ENCODE data around the gene DOCK3. TPM values are rescaled to one million over a fixed set of nuclear protein-coding genes. Genes with fewer than 3 reads are reported as not detected.
"Not testable (repeated sequence)": the region's sequence is repeated elsewhere in the genome, so short reads cannot be mapped to it uniquely, and the experiment has no call there.

Gene DOCK3
- total RNA-seq, 1 donor from 2014 or later: 1.3 TPM

DNA sequence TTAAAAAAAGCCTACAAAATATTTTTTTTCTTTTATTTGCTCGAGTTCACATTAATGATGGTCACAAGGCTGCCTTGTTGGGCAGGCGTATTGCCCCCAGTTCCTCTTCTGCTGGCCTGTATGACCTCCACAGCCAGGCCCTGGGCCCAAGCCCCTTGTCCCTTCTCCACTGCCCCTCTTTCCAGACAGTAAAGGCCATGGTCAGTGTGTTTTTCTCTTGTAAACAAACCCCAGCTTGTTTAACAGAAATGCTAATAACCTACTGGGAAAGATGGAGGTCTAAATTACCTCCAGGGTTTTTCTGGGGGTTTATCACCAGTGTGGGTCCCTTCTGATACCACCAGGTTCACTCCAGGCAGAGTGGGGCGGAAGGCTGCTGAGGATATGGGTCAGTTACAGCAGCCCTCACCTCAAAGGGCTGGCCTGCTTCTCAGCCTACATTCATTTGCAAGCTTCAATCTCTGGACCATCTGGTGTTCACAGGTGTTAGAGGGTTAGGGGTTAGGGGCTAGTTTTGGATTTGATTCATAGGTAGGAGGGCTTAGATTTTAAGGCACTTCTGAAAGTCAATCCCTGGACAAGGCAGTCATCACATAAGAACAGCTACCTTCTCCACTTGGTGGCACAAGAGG is 708.3 kb downstream of the DOCK3 start:
- DNase-seq (ENCODE audit: low read depth): no peak

DNA sequence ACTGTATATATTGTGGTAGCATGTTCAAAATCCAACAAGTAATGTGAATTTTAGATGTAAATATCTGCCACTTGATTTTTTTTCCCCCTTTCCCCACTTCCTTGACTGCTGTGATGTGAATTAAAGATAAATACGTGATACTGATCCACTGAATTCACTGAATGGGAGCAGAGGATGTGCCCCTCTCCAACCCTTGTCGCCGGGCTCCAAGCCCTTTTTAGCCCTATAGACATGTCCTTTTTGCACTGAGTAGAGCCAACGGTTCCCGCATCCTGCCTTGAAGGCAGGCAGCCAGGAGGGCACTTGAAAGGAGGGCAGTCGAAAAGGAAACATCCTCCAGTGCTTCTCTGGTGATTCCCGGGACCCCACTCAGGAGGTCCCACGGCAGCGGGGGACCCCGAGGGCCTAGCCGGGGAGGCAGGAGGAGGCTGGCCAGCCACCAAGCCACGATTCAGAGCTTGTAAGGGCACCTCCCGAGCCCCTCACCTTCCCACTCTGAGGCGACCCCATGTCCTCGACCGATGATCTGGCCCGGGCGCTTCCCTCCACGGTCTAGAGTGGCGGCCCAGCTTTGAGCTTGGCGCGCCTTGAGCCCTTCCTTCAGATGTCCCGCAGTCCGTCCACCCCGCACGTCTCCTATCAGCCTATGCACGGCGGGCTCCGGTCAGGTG is 709.5 kb downstream of the DOCK3 start:
- peak; percentile 26 for DNase-seq (ENCODE audit: low read depth)

DNA sequence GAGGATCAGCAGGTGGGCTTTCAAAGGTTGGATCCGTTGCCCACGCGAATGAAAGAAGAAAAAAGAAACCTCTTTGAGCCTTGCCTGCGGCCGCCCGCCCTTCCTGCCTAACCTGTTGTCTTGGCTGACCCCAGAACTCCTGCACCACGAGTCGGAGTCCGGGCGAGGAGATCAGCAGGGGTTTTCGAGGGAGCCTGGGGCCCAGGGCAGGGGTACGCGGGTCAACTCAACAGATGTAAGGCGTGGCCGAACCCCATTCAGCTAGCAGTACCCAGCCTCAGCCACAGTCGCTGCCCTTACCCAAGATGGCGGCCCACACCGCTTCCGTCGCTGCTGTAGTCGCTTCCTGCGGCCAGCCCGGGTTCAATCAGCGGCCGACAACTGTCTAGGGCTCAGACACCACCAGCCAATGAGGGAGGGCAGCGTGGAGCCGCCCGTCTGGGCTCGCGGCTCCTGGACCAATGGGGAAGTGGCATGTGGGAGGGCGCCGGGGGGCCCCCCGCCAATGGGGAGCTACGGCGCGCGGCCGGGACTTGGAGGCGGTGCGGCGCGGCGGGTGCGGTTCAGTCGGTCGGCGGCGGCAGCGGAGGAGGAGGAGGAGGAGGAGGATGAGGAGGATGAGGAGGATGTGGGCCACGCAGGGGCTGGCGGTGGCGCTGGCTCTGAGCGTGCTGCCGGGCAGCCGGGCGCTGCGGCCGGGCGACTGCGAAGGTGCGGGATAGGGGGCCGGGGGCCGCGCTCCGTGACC is 710.2 kb downstream of the DOCK3 start, which contains the start of gene MANF:
Gene MANF, plus strand, starts transcription at position 566 of the 748 bp plus-strand sequence. Its CDS starts 52 bp downstream, at position 618.
- DNase-seq (ENCODE audit: low read depth): peak; percentile 99

DNA sequence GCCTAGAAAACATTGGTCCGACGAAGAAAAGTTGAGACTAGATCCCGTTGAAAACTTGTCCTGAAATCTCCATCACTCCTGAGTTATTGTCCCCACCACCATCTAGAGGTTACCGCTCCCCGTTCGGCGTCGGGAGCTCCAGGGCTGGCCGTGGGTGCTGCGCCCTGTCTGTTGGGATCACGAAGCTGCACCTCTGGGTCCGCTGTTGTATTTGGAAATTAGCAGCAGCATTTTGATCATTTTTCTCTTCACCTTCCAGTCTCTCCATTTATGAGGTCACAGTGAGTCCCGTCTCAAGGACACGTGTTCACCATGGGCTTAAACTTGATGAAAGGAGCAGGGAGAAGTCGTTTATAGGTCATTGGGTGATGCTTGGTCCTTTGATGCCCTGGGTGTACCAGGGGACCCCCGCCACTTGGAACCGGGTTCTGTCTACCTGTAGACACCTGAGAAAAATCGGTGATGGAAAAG is 710.9 kb downstream of the DOCK3 start:
- no peak for DNase-seq (ENCODE audit: low read depth)

DNA sequence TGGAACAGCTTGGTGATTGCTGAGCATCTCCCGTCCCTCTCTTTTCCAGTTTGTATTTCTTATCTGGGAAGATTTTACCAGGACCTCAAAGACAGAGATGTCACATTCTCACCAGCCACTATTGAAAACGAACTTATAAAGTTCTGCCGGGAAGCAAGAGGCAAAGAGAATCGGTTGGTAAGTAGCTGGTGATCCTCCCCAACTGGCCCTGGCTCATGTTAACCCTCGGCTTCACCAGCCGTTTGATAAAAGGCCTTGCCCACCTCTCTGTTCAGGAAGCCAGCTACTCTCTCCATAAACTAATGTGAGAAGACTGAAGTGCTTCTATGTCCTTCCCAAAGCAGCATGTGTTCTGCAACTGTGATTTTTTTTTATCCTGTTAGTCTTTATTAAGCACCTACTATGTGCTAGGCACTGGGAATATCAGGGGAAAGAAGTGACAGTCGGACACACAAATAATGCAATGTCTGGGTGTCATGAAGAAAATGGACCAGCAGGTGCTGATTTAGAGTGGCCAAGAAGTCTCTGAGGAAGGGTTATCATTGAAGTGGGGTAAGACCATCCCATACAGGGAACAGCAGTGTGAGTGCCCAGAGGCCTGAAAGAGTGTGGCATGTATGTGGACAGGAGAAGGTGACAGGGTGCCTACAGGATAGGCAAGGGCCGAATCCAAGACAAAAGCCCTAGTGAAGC is 711.6 kb downstream of the DOCK3 start:
- DNase-seq (ENCODE audit: low read depth): no peak

DNA sequence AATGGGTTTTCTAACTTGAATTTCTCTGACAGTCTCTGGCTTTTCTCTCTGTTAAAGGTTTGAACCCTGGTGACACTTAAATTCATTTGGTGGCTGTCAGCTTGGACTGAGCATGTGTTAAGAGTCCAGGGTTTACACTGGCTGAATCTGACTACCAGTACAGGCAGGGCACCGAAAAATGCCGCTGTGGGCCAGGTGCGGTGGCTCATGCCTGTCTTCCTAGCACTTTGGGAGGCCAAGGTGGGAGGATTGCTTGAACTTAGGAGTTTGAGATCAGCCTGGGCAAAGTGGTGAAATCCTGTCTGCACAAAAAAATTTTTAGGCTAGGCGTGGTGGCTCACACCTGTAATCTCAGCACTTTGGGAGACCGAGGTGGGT is 712.1 kb downstream of the DOCK3 start:
- no peak for DNase-seq (ENCODE audit: low read depth)

DNA sequence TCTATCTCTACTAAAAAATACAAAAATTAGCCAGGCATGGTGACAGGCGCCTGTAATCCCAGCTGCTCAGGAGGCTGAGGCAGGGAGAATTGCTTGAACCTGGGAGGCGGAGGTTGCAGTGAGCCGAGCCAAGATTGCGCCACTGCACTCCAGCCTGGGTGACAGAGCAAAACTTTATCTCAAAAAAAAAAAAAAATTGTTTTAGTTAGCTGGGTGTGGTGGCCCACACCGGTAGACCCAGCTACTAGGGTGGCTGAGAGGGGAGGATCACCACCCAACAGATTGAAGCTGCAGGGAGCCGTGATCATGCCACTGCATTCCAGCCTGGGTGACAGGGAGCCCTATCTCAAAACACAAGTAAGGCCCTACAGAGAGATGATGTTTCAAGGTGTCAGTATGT is 712.6 kb downstream of the DOCK3 start:
- DNase-seq (ENCODE audit: low read depth): not testable (repeated sequence)

DNA sequence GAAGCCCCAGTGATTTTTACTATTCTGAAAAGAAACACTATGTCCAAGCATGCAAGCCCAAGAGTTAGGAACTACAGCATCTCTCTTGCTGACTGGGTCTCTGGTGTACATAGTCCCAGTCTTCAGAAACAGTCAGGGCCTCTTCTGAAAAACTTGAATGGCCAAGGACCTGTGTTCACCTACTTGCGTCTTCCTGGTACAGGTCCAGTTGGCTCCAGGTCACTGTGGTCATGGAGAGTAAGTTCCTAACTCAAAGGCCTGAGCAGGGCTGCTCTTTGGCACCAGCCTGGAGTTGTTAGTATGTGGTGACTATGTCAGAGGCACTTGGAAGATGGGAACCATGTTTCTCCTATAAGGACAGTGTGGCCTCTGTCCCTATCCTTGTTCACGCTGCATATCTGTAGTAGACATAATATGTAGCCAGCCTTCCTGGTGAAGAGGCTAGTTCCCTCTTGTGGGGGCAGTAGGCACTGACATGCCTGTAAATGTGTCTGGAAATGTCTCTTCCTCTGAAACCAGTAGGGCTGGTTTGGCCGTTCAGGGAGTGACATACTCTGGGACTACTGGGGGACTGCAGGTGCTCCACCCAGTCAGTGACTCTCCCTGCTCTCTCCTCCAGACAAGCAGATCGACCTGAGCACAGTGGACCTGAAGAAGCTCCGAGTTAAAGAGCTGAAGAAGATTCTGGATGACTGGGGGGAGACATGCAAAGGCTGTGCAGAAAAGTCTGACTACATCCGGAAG is 713.7 kb downstream of the DOCK3 start:
- DNase-seq (ENCODE audit: low read depth): no peak

DNA sequence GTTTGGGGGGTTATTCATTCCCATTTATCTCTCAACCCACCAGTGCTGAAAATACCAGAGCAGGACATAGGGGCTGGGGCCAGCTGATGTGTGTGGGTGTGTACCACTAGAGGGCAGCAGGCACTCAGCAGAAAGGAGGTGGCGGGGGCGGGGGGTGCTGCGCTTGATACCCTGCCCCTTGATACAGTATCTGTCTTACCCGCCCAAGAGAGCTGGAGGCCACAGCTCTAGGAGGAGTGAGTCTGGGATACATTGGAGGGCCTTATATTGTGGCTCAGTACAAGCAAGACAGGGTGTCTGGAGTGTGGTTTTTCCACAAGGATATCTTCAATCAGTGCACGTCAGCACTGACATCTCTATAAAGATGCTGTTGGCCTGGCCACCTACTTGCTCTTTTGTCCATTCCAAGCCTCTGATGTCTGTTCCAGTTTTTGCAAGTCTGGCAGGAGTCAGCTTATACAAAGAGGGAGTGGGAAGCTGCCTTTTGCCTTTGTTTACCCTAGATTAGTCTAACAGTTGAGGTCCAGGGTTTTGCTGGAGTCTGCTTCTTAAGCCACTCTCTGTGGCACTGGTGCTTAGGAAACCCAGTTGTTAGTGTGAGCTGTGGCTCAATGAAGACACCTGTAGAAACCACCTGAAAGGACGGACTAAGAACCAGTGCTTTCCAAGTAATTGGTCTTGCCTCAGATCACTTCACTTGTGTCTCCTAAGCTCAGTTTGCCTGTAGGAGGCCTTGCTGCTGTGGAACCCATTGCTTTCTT is 714.9 kb downstream of the DOCK3 start:
- DNase-seq (ENCODE audit: low read depth): peak; percentile 53

DNA sequence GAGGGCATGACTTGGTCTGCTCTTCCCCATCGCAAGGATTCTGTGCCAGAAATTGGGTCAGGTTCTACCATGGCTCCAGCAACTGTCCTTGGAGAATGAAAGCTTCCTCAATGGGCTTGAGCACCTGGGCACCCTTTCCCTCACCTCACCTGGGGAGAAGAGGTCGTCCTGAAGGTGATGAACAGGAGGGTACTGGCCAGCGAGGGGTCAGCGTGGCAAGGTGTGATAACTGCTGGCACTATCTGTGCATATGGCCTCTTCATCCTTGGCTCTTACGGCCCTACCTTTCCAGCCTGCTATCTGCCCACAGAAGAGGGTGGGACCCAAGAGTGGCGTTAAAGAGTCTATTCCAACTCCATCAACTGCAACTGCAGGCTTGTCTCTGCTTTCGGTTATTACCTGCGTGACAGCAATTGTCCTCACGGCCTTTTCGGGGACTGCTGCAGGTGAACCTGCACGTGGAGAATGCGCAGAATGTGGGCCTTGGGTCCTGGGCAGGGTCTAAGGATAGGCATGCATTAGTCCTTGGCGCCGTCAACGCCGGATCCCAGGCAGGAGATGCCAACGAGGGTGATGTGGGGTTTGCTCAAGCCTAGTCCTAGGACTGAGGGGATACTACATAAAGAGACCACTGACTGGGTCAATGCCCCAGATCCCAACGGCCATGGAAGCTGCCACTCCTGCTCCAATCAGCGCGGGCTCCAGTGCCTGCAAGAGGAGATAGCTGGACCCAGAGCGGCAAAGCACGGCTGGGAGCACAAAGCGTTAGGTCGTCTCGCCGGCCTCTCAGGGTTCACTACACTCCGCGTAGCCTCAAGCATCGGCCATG is 715.7 kb downstream of the DOCK3 start:
- DNase-seq (ENCODE audit: low read depth): no peak

DNA sequence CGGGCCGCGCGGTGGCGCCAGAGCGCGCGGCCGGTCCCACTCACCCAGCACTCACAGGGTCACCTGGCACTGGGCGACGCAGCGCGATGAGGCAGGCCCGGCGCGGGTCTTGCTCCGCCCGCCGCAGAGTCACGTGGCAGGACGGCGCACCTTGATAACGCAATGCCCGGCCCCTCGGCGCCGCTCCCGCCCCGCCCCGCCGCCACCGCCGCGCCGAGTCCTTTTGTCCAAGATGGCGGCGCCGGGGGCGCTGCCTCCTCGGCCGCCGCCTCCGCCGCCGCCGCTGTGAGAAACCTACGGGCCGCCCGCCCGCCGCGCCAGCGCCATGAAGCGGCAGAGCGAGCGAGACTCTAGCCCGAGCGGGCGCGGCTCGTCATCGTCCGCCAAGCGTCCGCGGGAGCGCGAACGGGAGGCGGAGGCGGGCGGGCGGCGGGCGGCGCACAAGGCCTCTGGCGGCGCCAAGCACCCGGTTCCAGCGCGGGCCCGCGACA is 716.4 kb downstream of the DOCK3 start, which contains the start of gene RBM15B:
Gene RBM15B, plus strand, starts transcription at position 211 of the 491 bp plus-strand sequence. Its CDS starts 115 bp downstream, at position 326.
- DNase-seq (ENCODE audit: low read depth): peak; percentile 96

DNA sequence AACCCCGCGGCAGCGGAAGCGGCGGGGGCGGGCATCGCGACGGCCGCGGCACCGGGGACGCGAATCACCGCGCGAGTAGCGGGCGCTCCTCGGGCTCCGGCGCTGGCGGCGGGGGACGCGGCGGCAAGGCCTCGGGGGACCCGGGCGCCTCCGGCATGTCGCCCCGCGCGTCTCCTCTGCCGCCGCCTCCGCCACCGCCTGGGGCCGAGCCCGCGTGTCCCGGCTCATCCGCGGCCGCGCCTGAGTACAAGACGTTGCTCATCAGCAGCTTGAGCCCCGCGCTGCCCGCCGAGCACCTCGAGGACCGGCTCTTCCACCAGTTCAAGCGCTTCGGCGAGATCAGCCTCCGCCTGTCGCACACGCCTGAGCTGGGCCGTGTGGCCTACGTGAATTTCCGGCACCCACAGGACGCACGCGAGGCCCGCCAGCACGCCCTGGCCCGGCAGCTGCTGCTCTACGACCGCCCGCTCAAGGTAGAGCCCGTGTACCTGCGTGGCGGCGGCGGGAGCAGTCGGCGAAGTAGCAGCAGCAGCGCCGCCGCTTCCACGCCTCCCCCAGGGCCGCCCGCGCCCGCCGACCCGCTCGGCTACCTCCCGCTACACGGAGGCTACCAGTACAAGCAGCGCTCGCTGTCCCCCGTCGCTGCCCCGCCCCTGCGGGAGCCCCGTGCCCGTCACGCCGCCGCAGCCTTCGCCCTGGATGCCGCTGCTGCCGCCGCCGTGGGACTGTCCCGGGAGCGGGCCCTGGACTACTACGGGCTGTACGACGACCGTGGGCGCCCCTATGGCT is 717.0 kb downstream of the DOCK3 start:
- peak; percentile 38 for DNase-seq (ENCODE audit: low read depth)

DNA sequence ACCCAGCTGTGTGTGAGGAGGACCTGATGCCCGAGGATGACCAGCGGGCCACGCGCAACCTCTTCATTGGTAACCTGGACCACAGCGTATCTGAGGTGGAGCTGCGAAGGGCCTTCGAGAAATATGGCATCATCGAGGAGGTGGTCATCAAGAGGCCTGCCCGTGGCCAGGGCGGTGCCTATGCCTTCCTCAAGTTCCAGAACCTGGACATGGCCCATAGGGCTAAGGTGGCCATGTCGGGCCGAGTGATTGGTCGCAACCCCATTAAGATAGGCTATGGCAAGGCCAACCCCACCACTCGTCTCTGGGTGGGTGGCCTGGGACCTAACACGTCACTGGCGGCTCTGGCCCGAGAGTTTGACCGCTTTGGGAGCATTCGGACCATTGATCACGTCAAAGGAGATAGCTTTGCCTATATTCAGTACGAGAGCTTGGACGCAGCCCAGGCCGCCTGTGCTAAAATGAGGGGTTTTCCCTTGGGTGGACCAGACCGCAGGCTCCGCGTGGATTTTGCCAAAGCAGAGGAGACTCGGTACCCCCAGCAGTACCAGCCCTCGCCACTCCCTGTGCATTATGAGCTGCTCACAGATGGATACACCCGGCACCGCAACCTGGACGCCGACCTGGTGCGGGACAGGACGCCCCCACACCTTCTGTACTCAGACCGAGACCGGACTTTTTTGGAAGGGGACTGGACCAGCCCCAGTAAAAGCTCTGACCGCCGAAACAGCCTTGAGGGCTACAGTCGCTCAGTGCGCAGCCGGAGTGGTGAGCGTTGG is 717.8 kb downstream of the DOCK3 start:
- no peak for DNase-seq (ENCODE audit: low read depth)

DNA sequence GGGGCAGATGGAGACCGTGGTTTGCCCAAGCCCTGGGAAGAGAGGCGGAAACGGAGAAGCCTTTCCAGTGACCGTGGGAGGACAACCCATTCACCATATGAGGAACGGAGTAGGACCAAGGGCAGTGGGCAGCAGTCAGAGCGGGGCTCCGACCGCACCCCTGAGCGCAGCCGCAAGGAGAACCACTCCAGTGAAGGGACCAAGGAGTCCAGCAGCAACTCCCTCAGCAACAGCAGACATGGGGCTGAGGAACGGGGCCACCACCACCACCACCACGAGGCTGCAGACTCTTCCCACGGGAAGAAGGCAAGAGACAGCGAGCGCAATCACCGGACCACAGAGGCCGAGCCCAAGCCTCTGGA is 718.4 kb downstream of the DOCK3 start:
- DNase-seq (ENCODE audit: low read depth): no peak

DNA sequence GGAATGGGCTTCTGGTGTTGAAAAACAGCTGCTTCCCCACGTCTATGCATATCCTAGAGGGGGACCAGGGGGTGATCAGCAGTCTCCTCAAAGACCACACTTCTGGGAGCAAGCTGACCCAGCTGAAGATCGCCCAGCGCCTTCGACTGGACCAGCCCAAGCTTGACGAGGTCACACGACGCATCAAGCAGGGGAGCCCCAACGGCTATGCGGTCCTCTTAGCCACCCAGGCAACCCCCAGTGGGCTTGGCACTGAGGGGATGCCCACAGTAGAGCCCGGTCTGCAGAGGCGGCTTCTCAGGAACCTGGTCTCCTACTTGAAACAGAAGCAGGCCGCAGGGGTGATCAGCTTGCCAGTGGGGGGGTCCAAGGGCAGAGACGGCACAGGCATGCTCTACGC is 718.8 kb downstream of the DOCK3 start:
- no peak for DNase-seq (ENCODE audit: low read depth)

DNA sequence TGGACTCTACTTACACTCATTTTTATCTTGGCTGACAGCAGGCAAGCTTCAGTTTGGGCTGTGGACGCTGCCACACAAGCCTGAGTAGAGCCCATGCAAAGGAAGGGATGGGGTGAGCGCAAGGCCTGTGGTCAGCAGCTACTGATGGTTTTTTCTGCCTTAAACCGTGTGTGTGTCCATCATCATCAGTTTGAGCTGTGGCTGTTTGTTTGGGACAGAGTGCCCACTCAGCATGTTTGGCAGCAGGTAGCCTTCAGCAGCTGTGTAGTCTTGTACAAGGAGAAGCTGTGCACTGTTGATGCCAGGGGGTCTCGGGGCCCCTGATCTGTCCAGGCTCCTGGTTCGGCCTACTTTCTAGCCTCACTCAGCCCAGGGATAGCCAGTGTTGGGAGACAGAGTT is 719.8 kb downstream of the DOCK3 start:
- no peak for DNase-seq (ENCODE audit: low read depth)

DNA sequence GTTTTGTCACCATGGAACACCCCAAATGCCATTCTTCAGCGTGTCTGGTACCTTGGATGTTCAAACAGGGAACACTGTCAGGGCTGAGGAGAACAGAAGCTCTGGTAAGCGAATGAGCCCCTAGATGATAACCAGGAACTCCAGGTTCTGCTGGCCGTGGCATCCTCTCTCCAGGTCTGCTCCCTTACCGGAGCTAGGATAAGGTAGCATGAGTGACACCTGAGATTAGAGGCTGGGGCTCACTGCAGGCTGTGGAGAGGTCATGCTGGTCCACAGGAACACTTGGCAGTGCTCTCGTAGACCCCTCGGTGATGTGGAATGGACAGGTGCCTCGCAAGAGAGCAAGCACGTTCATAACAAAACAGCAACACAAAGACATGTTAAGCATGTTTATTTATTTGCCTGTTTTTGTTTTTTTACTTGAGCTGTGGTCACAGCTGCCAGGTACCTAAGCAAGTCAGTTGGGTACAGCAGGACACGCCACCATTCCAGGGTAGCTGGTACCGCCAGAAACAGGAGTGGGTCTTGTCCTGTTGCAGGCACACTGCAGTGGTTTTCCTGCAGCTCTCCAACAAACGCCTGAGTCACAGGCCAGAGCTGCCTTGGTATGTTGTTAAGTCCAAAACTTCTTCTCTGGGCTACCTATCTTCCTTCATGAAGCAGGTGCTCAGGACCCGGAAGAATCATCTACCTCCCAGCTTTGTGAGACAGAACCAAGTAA is 720.9 kb downstream of the DOCK3 start:
- DNase-seq (ENCODE audit: low read depth): no peak
